K562 (cell line): ENCODE results near the gene SNX4. TPM values are rescaled to one million over a fixed set of nuclear protein-coding genes. Genes with fewer than 3 reads are reported as not detected.

Source experiments
- ATAC-seq: fragments of 200-7000 bp; cut with Tn5 transposase; 3 replicates; pipeline ENCODE4 v1.9.1; 2020; ENCODE audit warnings: moderate library complexity
- BruUV-seq: library from RNA; stranded (reverse); fragments of 400-500 nt; replicated peaks from 2 replicates; lab custom pipeline; 2021; lab: Mats Ljungman, UMichigan
- CTCF ChIA-PET: fragments of 300-600 bp; formaldehyde crosslinking; extraction: SDS; loops from one replicate; lab custom pipeline; 2021; ENCODE audit warnings: low intra/inter-chr PET ratio; lab: Yijun Ruan, JAX
- POLR2A ChIA-PET: fragments of 300-600, 350-650 bp; sonication (Branson Sonifier 250); formaldehyde crosslinking; extraction: SDS; loops from one replicate; lab custom pipeline; 2021; ENCODE audit warnings: antibody characterized with exemption, inconsistent platforms; lab: Yijun Ruan, JAX
- DNase-seq, 4 experiments: peaks; one replicate each; pipeline versions ENCODE4 v3.0.0 to v3.0.0-alpha.2; 2011 to 2018; ENCODE audit warnings: low spot score in 3 of 4, mixed read lengths in 3 of 4; ENCODE audit errors: extremely low read depth in 1 of 4
- FAIRE-seq: peaks from 2 replicates; lab custom pipeline; 2011; peaks lifted over from hg19 to GRCh38; lab: Jason Lieb, UNC
- H2AFZ ChIP-seq: 2 replicates; pipeline ENCODE4 v1.6.0; 2011; ENCODE audit warnings: low read depth, low read length, control low read depth, inconsistent platforms
- H3K27ac ChIP-seq: fragments of 200-600 bp; 3 replicates; pipeline ENCODE4 v1.8.0; 2011; ENCODE audit warnings: low read depth, mild to moderate bottlenecking, control low read depth, inconsistent platforms, low read length, moderate library complexity, mixed read lengths; ENCODE audit errors: extremely low read depth
- H3K27me3 ChIP-seq, 2 experiments: fragments of 300-600 bp in 1 of 2; 2 replicates in 1 of 2; 3 replicates in 1 of 2; pipeline versions ENCODE4 v1.6.0 to v1.8.0; 2011; ENCODE audit warnings: inconsistent platforms in 2 of 2, low read length in 2 of 2, mild to moderate bottlenecking in 1 of 2, mixed read lengths in 1 of 2, moderate library complexity in 1 of 2; ENCODE audit not compliant: control insufficient read depth in 2 of 2, insufficient read depth in 2 of 2
- H3K36me3 ChIP-seq: fragments of 300-600 bp; 3 replicates; pipeline ENCODE4 v1.8.0; 2011; ENCODE audit warnings: mild to moderate bottlenecking, low read length, inconsistent platforms; ENCODE audit not compliant: control insufficient read depth, insufficient read depth
- H3K4me1 ChIP-seq, 2 experiments: fragments of 200-600 bp in 1 of 2; replicated peaks in 1 of 2; 2 replicates in 1 of 2; 3 replicates in 1 of 2; pipeline versions ENCODE4 v1.5.1 to v1.8.0; 2011; ENCODE audit warnings: inconsistent platforms in 2 of 2, low read length in 2 of 2, mild to moderate bottlenecking in 1 of 2, mixed read lengths in 1 of 2, moderate library complexity in 1 of 2; ENCODE audit not compliant: control insufficient read depth in 2 of 2, insufficient read depth in 2 of 2
- H3K4me2 ChIP-seq: 2 replicates; pipeline ENCODE4 v1.6.1; 2011; ENCODE audit warnings: low read length, control low read depth, inconsistent platforms, mixed read lengths; ENCODE audit not compliant: insufficient read depth
- H3K4me3 ChIP-seq: fragments of 200-600 bp; sonication (generic), shearing (Covaris generic); 2 replicates; pipeline ENCODE4 v1.5.1; 2016; ENCODE audit warnings: control low read depth, inconsistent platforms
- H3K79me2 ChIP-seq: fragments of 200-600 bp; 3 replicates; pipeline ENCODE4 v1.8.0; 2011; ENCODE audit warnings: low read length, inconsistent platforms; ENCODE audit not compliant: control insufficient read depth, insufficient read depth
- H3K9ac ChIP-seq, 2 experiments: 2 replicates each; pipeline versions ENCODE4 v1.6.0 to v1.6.1; 2011; ENCODE audit warnings: low read depth in 2 of 2, low read length in 2 of 2, control low read depth in 1 of 2, inconsistent platforms in 1 of 2, mild to moderate bottlenecking in 1 of 2, mixed read lengths in 1 of 2; ENCODE audit not compliant: insufficient read depth in 1 of 2
- H3K9me1 ChIP-seq: one replicate; pipeline ENCODE4 v1.6.0; 2011; ENCODE audit warnings: inconsistent platforms, mild to moderate bottlenecking, low read length, moderate library complexity; ENCODE audit not compliant: control insufficient read depth, insufficient read depth
- H3K9me3 ChIP-seq: replicated peaks from 2 replicates; pipeline ENCODE4 v1.5.1; 2011; ENCODE audit warnings: low read depth, low read length, inconsistent platforms; ENCODE audit not compliant: control insufficient read depth, insufficient read depth
- H4K20me1 ChIP-seq: replicated peaks from 2 replicates; pipeline ENCODE4 v1.6.1; 2011; ENCODE audit warnings: low read length, inconsistent platforms, mixed read lengths; ENCODE audit not compliant: control insufficient read depth, insufficient read depth
- BACH1 ChIP-seq: fragments of 200-800 bp; sonication (Bioruptor generic); IDR thresholded peaks from 2 replicates; pipeline ENCODE4 v1.6.1; 2016; ENCODE audit warnings: missing genetic modification characterization, missing compliant biosample characterization
- E2F1 ChIP-seq: sonication (generic); formaldehyde crosslinking; IDR thresholded peaks from 2 replicates; pipeline ENCODE4 v1.8.1; 2023; ENCODE audit warnings: mild to moderate bottlenecking, missing genetic modification reagents, moderate library complexity
- NR2C1 ChIP-seq, 2 experiments: fragments of 450-650 bp; IDR thresholded peaks; 2 replicates each; pipeline ENCODE4 v1.6.1; 2017; ENCODE audit warnings: mild to moderate bottlenecking in 2 of 2, antibody characterized with exemption in 1 of 2, inconsistent platforms in 1 of 2, missing compliant biosample characterization in 1 of 2, missing genetic modification characterization in 1 of 2
- SIN3A ChIP-seq, 2 experiments: fragments of 150-350 bp in 1 of 2; IDR thresholded peaks; 2 replicates each; pipeline ENCODE4 v1.6.1; 2011 to 2016; ENCODE audit warnings: borderline replicate concordance in 2 of 2, low read depth in 2 of 2, low read length in 2 of 2, mild to moderate bottlenecking in 2 of 2, moderate library complexity in 2 of 2; ENCODE audit not compliant: control insufficient read depth in 1 of 2
- YBX1 ChIP-seq: fragments of 450-650 bp; IDR thresholded peaks from 2 replicates; pipeline ENCODE4 v1.7.1; 2016; ENCODE audit warnings: mild to moderate bottlenecking
- ZFX ChIP-seq: sonication (generic); formaldehyde crosslinking; IDR thresholded peaks from 2 replicates; pipeline ENCODE4 v1.8.0; 2022; ENCODE audit warnings: mild to moderate bottlenecking, missing genetic modification reagents, moderate library complexity
- ZNF217 ChIP-seq: sonication (generic); formaldehyde crosslinking; IDR thresholded peaks from 2 replicates; pipeline ENCODE4 v1.8.0; 2022; ENCODE audit warnings: mild to moderate bottlenecking, missing genetic modification reagents
- WGBS: fragments of 100-300 bp; shearing (Covaris generic); methylation state at CpG from one replicate; pipeline ENCODE4 v1.1.6; 2016; ENCODE audit warnings: low coverage, mixed read lengths; ENCODE audit not compliant: insufficient coverage; ENCODE audit errors: missing lambda C conversion rate; 5-methylcytosine and 5-hydroxymethylcytosine counted together
- in situ Hi-C: fragments of 300-500 bp; cut with MboI; formaldehyde crosslinking; loops from 4 replicates; pipeline ENCODE4 v1.15.0; 2018; ENCODE audit warnings: inconsistent platforms, mixed read lengths
- intact Hi-C: fragments of 100-400 bp; cut with micrococcal nuclease; formaldehyde crosslinking; loops from 2 replicates; pipeline ENCODE4 v1.14.2; 2022
- polyA plus RNA-seq, 8 experiments: library from polyadenylated mRNA; depleted of rRNA in 4 of 8; stranded (reverse) in 5 of 8; unstranded in 3 of 8; fragments of >200 nt; fragmentation: Nextera tagmentation in 2 of 8; fragmentation: Illumina TruSeq in 1 of 8; extraction: Ambion mirVana in 2 of 8; extraction: Trizol in 1 of 8; gene quantifications; 2 replicates each; pipeline versions ENCODE4 v1.2.1 to v1.2.3, GENCODE V29; 2011 to 2014; ENCODE audit warnings: inconsistent platforms in 1 of 8, missing spikeins in 1 of 8
- total RNA-seq, 7 experiments: library from RNA; depleted of rRNA in 6 of 7; stranded (reverse); fragments of >200 nt in 6 of 7; fragmentation: Illumina TruSeq in 2 of 7; extraction: Trizol in 2 of 7; gene quantifications; 2 replicates each; pipeline versions ENCODE4 v1.2.1 to v1.2.3, GENCODE V29; 2011 to 2021; ENCODE audit warnings: low replicate concordance in 1 of 7

SNX4 gene
- total and polyA plus RNA-seq, 9 of the 15 experiments (the other 6 are each of a cell fraction or from before 2014, with no cell fraction given): 11.4 to 40.3 (median 30.0) TPM

GRCh38 chr3:125462722-125463299, 57.2 kb downstream of the SNX4 start:
- BruUV-seq: no TSS peak
- in situ Hi-C loops: no loop called here
- POLR2A ChIA-PET: interaction anchor here (1.0 to 1.8 kb wide), 2 partner anchors 9 to 13 kb away, joined by 3 to 6 read pairs; no protein-coding TSS in a partner anchor

More at GRCh38 chr3:125462722-125463299, 57.2 kb downstream of the SNX4 start:
- TF ChIP-seq YBX1 (no peak), BACH1 (no peak), ZFX (CRISPR knock-in tag) (no peak), E2F1 (no peak), NR2C1 (IDR thresholded peaks at IDR 0.05) (no peak), NR2C1 (tag; IDR thresholded peaks at IDR 0.05) (no peak), ZNF217 (CRISPR knock-in tag) (no peak), SIN3A (IDR thresholded peaks at IDR 0.05; ENCODE audit: borderline replicate concordance in 2 of 2, control insufficient read depth in 1 of 2, low read depth in 2 of 2, low read length in 2 of 2) (no peak)
- Histone ChIP-seq H3K27ac (no peak overlapping the region), H3K79me2 (no peaks in the 10 kb centered on the region), H3K4me2 (no peak overlapping the region), H3K27me3 (no peaks in the 10 kb centered on the region), H3K4me1 (peaks cover 0 to 8% of the 10 kb centered on the region in 2 experiments; a peak in 2 of 5 replicates), H3K9ac (no peak overlapping the region), H3K4me3 (no peak overlapping the region), H3K9me3 (no peaks in the 10 kb centered on the region), H3K36me3 (peaks cover 35% of the 10 kb centered on the region; the same call in 2 of the 3 replicates), H3K9me1 (no peaks in the 10 kb centered on the region), H4K20me1 (no peaks in the 10 kb centered on the region), H2AFZ (no peak overlapping the region)
- intact Hi-C loops: no loop called here
- CTCF ChIA-PET: no interaction called here
- no peak; the same call in 2 of the 3 replicates for ATAC-seq
- peak in 1 of 4 experiments; percentile 5 for DNase-seq
- no peak for FAIRE-seq
- 66% methylated on average over 5 of the region's 5 CpGs for WGBS
